Hepatocyte (in vitro differentiated cells): ENCODE measurements around the gene RARB.

Source experiments
- EZH2phosphoT487 ChIP-seq: fragments of 200-600 bp; sonication (generic); IDR thresholded peaks from one replicate; pipeline ENCODE4 v1.6.1; 2018; ENCODE audit warnings: antibody characterized with exemption, mild to moderate bottlenecking, low read depth, moderate library complexity; ENCODE audit not compliant: unreplicated experiment, severe bottlenecking
- TF ChIP-seq, protein P1 (sequence below): fragments of 200-600 bp; sonication (generic); IDR thresholded peaks from 2 replicates; pipeline ENCODE4 v1.5.1; 2016; ENCODE audit warnings: antibody characterized with exemption, mild to moderate bottlenecking; ENCODE audit not compliant: poor library complexity

DNA sequence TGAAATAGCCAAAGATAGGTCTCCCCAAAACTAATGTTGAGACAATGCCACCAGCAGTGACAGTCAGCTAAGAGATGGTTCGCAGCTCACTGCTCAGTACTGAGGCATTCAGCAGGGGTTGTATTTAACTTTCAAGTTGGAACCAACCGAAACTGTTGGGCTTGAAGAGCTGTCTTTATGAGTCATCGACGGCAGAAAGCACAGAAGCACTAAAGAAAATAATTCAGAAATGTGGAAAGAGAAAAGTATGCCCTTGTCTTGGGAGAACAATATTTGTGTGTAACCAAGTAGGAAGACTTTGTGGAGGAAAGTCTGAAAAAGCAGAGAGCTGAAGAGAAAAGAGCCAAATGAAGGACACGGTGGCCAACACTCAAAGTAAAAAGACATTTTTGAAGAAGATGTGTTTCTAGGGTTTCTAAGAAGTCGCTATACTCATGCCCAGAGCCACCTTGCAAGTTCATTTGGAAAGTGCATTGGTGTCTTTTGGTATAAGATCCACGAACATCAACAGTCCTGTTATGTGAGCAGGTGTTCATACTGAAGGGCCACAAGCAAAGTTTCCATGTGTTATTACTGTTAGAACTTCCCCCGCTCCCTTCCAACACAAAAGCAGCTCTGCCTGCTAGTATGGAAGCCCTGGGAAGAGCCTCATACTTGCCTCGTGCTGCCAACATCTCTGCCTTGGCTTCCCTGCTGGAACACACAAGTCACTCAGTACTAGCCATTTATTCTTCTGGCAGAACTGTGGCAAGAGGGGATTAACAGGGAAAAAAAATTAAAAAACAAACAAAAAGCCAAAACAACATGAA lies 4.1 kb upstream of the RARB start:
- TF ChIP-seq, protein P1, sequence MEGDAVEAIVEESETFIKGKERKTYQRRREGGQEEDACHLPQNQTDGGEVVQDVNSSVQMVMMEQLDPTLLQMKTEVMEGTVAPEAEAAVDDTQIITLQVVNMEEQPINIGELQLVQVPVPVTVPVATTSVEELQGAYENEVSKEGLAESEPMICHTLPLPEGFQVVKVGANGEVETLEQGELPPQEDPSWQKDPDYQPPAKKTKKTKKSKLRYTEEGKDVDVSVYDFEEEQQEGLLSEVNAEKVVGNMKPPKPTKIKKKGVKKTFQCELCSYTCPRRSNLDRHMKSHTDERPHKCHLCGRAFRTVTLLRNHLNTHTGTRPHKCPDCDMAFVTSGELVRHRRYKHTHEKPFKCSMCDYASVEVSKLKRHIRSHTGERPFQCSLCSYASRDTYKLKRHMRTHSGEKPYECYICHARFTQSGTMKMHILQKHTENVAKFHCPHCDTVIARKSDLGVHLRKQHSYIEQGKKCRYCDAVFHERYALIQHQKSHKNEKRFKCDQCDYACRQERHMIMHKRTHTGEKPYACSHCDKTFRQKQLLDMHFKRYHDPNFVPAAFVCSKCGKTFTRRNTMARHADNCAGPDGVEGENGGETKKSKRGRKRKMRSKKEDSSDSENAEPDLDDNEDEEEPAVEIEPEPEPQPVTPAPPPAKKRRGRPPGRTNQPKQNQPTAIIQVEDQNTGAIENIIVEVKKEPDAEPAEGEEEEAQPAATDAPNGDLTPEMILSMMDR, result no peak
- TF ChIP-seq EZH2phosphoT487, result no peak
